ENCODE measurements around the gene AFMID.

Gene AFMID

DNA sequence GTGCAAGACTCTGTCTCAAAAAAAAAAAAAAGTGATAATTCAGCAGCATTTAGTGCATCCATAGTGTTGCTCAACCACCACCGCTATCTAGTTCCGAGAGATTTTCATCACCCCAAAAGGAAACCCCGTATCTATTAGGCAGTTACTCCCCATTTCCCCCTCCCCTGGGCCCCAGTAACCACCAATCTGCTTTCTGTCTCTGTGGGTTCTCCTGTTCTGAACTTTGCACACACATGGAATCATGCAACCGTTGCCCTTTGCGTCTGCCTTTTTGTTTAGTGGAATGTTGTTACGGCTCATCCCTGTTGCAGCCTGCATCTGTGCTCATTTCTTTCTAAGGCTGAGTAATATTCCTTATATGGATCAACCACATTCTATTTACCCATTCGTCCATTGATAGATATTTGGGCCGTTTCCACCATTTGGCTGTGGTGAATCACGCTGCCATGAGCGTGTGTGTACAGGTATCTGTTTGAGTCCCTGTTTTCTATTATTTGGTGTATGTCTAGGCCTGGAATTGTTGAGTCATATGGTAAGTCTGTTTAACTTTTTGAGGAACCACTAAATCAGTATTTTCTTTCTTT lies 27.5 kb upstream of the AFMID start:
- Histone ChIP-seq H3K4me1 (ENCODE audit: insufficient read depth, low read length) (no peaks in the 10 kb centered on the region), H3K79me2 (ENCODE audit: insufficient read depth, low read length) (no peaks in the 10 kb centered on the region), H3K27ac (ENCODE audit: low read length) (no peak overlapping the region), H3K27me3 (ENCODE audit: insufficient read depth, low read length, poor library complexity) (no peaks in the 10 kb centered on the region), H3K4me3 (ENCODE audit: low read depth in 1 of 2, low read length in 2 of 2) (no peak overlapping the region), H3K4me2 (ENCODE audit: insufficient read depth, low read length) (no peak overlapping the region), H2AFZ (ENCODE audit: low read depth, low read length) (no peak overlapping the region), H3K9ac (ENCODE audit: low read depth, low read length) (no peak overlapping the region), H3K36me3 (ENCODE audit: insufficient read depth, low read length) (no peaks in the 10 kb centered on the region), H3K9me3 (ENCODE audit: insufficient read depth, low read length, severe bottlenecking) (no peaks in the 10 kb centered on the region), H4K20me1 (ENCODE audit: insufficient read depth, low read length) (no peaks in the 10 kb centered on the region)
- DNase-seq (no peak), ATAC-seq (ENCODE audit: insufficient read depth, low read depth) (no peak)
- TF ChIP-seq, protein P1, sequence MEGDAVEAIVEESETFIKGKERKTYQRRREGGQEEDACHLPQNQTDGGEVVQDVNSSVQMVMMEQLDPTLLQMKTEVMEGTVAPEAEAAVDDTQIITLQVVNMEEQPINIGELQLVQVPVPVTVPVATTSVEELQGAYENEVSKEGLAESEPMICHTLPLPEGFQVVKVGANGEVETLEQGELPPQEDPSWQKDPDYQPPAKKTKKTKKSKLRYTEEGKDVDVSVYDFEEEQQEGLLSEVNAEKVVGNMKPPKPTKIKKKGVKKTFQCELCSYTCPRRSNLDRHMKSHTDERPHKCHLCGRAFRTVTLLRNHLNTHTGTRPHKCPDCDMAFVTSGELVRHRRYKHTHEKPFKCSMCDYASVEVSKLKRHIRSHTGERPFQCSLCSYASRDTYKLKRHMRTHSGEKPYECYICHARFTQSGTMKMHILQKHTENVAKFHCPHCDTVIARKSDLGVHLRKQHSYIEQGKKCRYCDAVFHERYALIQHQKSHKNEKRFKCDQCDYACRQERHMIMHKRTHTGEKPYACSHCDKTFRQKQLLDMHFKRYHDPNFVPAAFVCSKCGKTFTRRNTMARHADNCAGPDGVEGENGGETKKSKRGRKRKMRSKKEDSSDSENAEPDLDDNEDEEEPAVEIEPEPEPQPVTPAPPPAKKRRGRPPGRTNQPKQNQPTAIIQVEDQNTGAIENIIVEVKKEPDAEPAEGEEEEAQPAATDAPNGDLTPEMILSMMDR (IDR thresholded peaks at IDR 0.05; ENCODE audit: borderline replicate concordance, extremely low read depth, low read length, poor library complexity, severe bottlenecking) = no peak
- TF ChIP-seq EZH2 (IDR thresholded peaks at IDR 0.05; ENCODE audit: borderline replicate concordance, low read depth, low read length, severe bottlenecking) = no peak

DNA sequence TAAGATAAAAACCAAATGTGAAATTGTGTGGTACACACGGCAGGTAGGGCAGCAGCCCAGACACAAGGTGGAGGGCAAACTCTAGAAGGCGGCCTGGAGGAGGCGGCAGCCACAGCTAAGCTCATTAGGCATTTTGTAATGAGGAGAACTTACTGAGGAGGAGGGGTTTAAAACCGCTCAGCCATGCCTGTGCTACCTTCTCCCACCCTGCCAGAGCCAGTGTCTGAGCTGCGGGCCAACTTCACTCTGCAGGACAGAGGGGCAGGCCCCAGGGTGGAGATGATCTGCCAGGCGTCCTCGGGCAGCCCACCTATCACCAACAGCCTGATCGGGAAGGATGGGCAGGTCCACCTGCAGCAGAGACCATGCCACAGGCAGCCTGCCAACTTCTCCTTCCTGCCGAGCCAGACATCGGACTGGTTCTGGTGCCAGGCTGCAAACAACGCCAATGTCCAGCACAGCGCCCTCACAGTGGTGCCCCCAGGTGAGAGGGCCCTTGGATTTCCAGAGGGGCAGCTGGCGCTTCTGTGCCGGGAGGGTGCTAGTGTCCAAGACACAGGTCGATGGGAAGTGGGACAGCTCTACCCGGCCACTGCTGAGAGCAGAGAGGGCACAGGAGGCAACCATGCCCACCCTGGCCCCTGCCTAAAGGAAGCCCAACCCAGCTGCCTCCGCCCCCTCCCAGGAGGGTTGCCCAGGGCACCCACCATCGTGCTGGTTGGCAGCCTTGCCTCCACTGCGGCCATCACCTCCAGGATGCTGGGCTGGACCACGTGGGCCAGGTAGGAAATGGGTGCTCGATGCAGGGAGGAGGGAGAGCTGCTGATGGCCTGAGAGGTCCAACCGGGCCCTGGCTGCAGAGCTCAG lies 23.0 kb upstream of the AFMID start:
- TF ChIP-seq, protein P1 (IDR thresholded peaks at IDR 0.05; ENCODE audit: borderline replicate concordance, extremely low read depth, low read length, poor library complexity, severe bottlenecking) = no peak
- no peak for TF ChIP-seq EZH2 (IDR thresholded peaks at IDR 0.05; ENCODE audit: borderline replicate concordance, low read depth, low read length, severe bottlenecking)
- Histone ChIP-seq H3K9me3 (ENCODE audit: insufficient read depth, low read length, severe bottlenecking) (no peaks in the 10 kb centered on the region), H3K9ac (ENCODE audit: low read depth, low read length) (no peak overlapping the region), H3K4me1 (ENCODE audit: insufficient read depth, low read length) (peaks cover 13% of the 10 kb centered on the region), H3K27ac (ENCODE audit: low read length) (no peak overlapping the region), H3K4me3 (ENCODE audit: low read depth in 1 of 2, low read length in 2 of 2) (no peak overlapping the region), H3K36me3 (ENCODE audit: insufficient read depth, low read length) (no peaks in the 10 kb centered on the region; the same call in 1 of the 2 replicates), H2AFZ (ENCODE audit: low read depth, low read length) (no peak overlapping the region), H3K79me2 (ENCODE audit: insufficient read depth, low read length) (peaks cover 7% of the 10 kb centered on the region), H3K4me2 (ENCODE audit: insufficient read depth, low read length) (no peak overlapping the region), H3K27me3 (ENCODE audit: insufficient read depth, low read length, poor library complexity) (no peaks in the 10 kb centered on the region), H4K20me1 (ENCODE audit: insufficient read depth, low read length) (peaks cover 1% of the 10 kb centered on the region)
- ATAC-seq (ENCODE audit: insufficient read depth, low read depth) (no peak), DNase-seq (no peak)

GRCh38 chr17:78164748-78165607 lies 22.2 kb upstream of the AFMID start:
- no peak for ATAC-seq (ENCODE audit: insufficient read depth, low read depth)
- no peak overlapping the region for H3K9ac ChIP-seq (ENCODE audit: low read depth, low read length)

More at GRCh38 chr17:78164748-78165607, 22.2 kb upstream of the AFMID start:
- Histone ChIP-seq H2AFZ (ENCODE audit: low read depth, low read length) (no peak overlapping the region), H3K9me3 (ENCODE audit: insufficient read depth, low read length, severe bottlenecking) (no peaks in the 10 kb centered on the region), H3K4me2 (ENCODE audit: insufficient read depth, low read length) (no peak overlapping the region), H3K4me1 (ENCODE audit: insufficient read depth, low read length) (peaks cover 21% of the 10 kb centered on the region), H3K36me3 (ENCODE audit: insufficient read depth, low read length) (no peaks in the 10 kb centered on the region; the same call in 1 of the 2 replicates), H3K79me2 (ENCODE audit: insufficient read depth, low read length) (peaks cover 14% of the 10 kb centered on the region), H3K27ac (ENCODE audit: low read length) (no peak overlapping the region), H4K20me1 (ENCODE audit: insufficient read depth, low read length) (peaks cover 10% of the 10 kb centered on the region), H3K4me3 (ENCODE audit: low read depth in 1 of 2, low read length in 2 of 2) (no peak overlapping the region), H3K27me3 (ENCODE audit: insufficient read depth, low read length, poor library complexity) (no peaks in the 10 kb centered on the region)
- TF ChIP-seq, protein P1 (IDR thresholded peaks at IDR 0.05; ENCODE audit: borderline replicate concordance, extremely low read depth, low read length, poor library complexity, severe bottlenecking) = no peak
- TF ChIP-seq EZH2 (IDR thresholded peaks at IDR 0.05; ENCODE audit: borderline replicate concordance, low read depth, low read length, severe bottlenecking) = no peak
- DNase-seq = no peak
